Measurements from ENCODE around the gene ZNF345.

ZNF345 gene

DNA sequence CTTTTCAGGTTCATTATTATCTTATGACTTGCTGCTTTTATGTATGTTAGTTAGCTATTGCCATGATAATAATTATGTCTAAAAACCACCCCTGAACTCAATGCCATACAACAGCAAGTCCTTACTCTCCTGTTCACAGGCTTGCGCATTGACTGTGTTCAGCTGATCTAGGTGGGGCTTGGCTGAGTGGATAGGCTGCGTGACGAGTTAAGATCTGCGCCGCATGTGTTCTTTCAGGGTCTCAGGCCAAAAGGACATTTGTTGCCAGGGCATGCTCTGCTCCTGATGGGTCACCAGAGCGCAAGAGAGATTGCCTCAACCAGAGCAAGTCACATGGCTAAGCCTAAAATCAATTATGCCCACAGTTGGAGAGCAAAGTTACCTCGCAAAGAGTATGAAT is 66.3 kb downstream of the ZNF345 start:
- no peak for DNase-seq (ENCODE audit: low read depth in 2 of 2)

DNA sequence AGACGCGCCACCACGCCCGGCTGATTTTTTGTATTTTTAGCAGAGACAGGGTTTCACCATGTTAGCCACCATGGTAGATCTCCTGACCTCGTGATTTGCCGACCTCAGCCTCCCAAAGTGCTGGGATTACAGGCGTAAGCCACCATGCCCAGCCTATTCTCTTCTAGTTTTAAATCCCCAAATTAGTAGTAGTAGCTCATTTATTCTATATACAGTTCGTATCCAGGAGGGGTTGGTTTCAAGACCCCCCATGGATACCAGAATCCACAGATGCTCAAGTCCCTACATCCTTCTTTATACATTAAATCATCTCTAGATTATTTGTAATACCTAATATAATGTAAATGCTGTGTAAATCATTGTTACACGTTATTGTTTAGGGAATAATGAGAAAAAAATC is 67.4 kb downstream of the ZNF345 start:
- DNase-seq (ENCODE audit: low read depth in 2 of 2) = no peak

Measured in stimulated activated CD4-positive, alpha-beta T cell treated with anti-CD3 and anti-CD28 coated beads, Interleukin-12 subunit alpha, Interleukin-12 subunit beta, amount 100 ng/mL, for 24 hours (primary cell).